Activated CD8-positive, alpha-beta T cell treated with anti-CD3 and anti-CD28 coated beads for 36 hours (primary cell): ENCODE measurements around the gene SLN. TPM values are rescaled to one million over a fixed set of nuclear protein-coding genes. Genes with fewer than 3 reads are reported as not detected.

Source experiments
- ATAC-seq: fragments of 200-7000 bp; cut with Tn5 transposase; one replicate; pipeline ENCODE4 v1.10.0; 2021; ENCODE audit warnings: mild to moderate bottlenecking, moderate library complexity
- CTCF ChIA-PET: fragments of 350-600 bp; sonication (Branson Sonifier 250); formaldehyde crosslinking; loops from one replicate; lab custom pipeline; 2021; ENCODE audit warnings: antibody characterized with exemption; lab: Charles Lee
- POLR2A ChIA-PET: fragments of 350-600 bp; sonication (Branson Sonifier 250); formaldehyde crosslinking; loops from one replicate; lab custom pipeline; 2021; ENCODE audit warnings: antibody characterized with exemption; lab: Charles Lee
- DNase-seq: peaks from one replicate; pipeline ENCODE4 v3.0.0-alpha.2; 2020
- H3K27ac Mint-ChIP-seq: one replicate; pipeline ENCODE4 v1.8.0; 2021; ENCODE audit warnings: mild to moderate bottlenecking, mixed read lengths
- H3K27me3 Mint-ChIP-seq: one replicate; pipeline ENCODE4 v1.8.0; 2021; ENCODE audit warnings: mixed read lengths
- H3K36me3 Mint-ChIP-seq: one replicate; pipeline ENCODE4 v1.8.0; 2021; ENCODE audit warnings: low read depth, mixed read lengths
- H3K4me1 Mint-ChIP-seq: one replicate; pipeline ENCODE4 v1.8.0; 2021; ENCODE audit warnings: low read depth, mixed read lengths
- H3K4me3 Mint-ChIP-seq: one replicate; pipeline ENCODE4 v1.8.0; 2021; ENCODE audit warnings: mild to moderate bottlenecking, moderate library complexity, mixed read lengths
- H3K9me3 Mint-ChIP-seq: one replicate; pipeline ENCODE4 v1.8.0; 2021; ENCODE audit warnings: mixed read lengths
- CTCF ChIP-seq: fragments of 200-600 bp; IDR thresholded peaks from one replicate; pipeline ENCODE4 v1.8.0; 2022; ENCODE audit warnings: antibody characterized with exemption, mild to moderate bottlenecking
- intact Hi-C: fragments of 100-400 bp; cut with micrococcal nuclease; formaldehyde crosslinking; loops from one replicate; pipeline ENCODE4 v1.10.0; 2022
- total RNA-seq, 2 experiments: library from RNA; stranded (reverse); gene quantifications; one replicate each; pipeline ENCODE4 v1.2.3, GENCODE V29; 2021

SLN gene
- total RNA-seq, 2 experiments from 2014 or later, result not detected

DNA sequence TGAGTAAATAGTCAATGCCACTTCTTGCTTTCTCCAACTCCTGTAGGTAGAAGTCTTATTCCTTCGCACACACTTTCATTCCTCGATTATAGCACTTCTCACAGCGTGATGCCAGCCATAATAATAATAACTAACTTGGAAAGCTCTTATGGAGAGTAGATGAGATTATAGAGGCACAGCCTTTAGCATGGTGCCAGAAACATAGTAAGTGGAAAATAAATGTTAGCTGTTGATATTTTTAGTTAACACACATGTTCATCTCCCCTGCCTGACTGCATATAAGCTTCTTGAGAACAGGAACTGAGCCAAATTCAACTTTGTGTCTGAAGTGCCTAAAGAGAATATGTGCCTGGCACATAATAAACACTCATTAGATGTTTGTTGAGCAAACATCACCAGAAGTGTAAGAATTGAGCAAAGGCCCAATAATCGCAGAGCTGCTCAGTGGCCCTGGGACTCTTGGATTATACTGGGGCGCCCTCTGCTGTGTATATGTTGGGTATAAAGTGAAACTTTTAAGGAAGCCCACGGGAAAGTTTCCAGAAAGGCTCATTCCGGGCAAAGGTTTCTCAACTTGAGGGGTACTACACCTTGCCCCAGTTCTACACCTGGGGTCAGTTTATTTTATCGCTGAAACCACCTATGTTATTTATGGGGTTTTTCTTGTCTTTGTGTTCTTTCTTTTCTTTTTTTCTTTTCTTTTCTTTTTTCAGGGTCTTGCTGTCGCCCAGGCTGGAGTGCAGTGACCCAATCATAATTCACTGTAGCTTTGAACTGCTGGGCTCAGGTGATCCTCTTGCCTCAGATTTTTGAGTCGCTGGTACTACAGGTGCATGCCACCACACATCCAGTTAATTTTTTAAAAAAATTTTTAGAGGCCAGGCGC is 22.3 kb downstream of the SLN start:
- Mint-ChIP-seq H3K27ac (no peak overlapping the region), H3K36me3 (no peaks in the 10 kb centered on the region), H3K27me3 (peaks cover 19% of the 10 kb centered on the region), H3K4me3 (no peak overlapping the region), H3K9me3 (no peaks in the 10 kb centered on the region), H3K4me1 (no peaks in the 10 kb centered on the region)
- ATAC-seq (peak; percentile 68), DNase-seq (peak; percentile 81)
- ChIA-PET CTCF (interaction anchor here (0.6 to 7.0 kb wide), 33 partner anchors 8 to 1533 kb away, joined by 3 to 57 read pairs (median 4); partner anchors contain the start of gene ALKBH8), POLR2A (no interaction called here)
- TF ChIP-seq CTCF, result peak; percentile 66
- intact Hi-C loops, result loop anchor here (2.0 to 5.0 kb wide), 2 partner anchors 113 to 127 kb away; no protein-coding TSS in a partner anchor

- DNase-seq, result no peak
- no peak for ATAC-seq
- no peak overlapping the region for H3K27ac Mint-ChIP-seq
- ChIA-PET POLR2A (no interaction called here), CTCF (interaction anchor here (0.7 to 7.0 kb wide), 23 partner anchors 9 to 1532 kb away, joined by 3 to 57 read pairs (median 4); partner anchors contain the start of gene ALKBH8)
- H3K4me1 Mint-ChIP-seq, result no peaks in the 10 kb centered on the region
- H3K4me3 Mint-ChIP-seq, result no peak overlapping the region
- TF ChIP-seq CTCF, result no peak
- intact Hi-C loops, result loop anchor here (2.0 to 5.0 kb wide), 2 partner anchors 112 to 126 kb away; no protein-coding TSS in a partner anchor
- H3K36me3 Mint-ChIP-seq, result no peaks in the 10 kb centered on the region
- no peaks in the 10 kb centered on the region for H3K9me3 Mint-ChIP-seq
- H3K27me3 Mint-ChIP-seq, result peaks cover 18% of the 10 kb centered on the region
These were observed 23.4 kb downstream of the SLN start for GRCh38 chr11:107688322-107688918.

DNA sequence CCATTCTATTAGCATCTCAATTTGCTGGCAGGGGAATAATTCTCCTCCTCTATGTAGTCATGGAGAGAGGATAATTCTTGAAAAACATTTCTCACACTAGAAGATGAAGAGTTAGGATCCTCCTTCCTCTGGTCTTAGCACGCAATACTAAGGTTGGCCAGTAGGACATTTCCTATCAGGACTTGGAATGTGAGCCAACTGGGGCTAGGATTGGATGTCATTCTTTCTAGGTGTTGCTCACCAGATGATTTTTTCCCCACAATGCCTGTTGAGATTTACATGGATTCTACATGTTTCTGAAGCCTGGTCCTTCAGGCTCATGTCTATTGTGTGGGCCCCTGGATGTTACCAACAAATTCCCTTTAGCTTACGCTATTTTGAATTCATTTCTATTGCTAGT is 28.0 kb downstream of the SLN start:
- Mint-ChIP-seq H3K9me3 (no peaks in the 10 kb centered on the region), H3K4me1 (no peaks in the 10 kb centered on the region), H3K4me3 (no peak overlapping the region), H3K27me3 (peaks cover 2% of the 10 kb centered on the region), H3K36me3 (no peaks in the 10 kb centered on the region), H3K27ac (no peak overlapping the region)
- intact Hi-C loops, result no loop called here
- ATAC-seq (no peak), DNase-seq (no peak)
- TF ChIP-seq CTCF, result no peak
- POLR2A ChIA-PET, result no interaction called here
- CTCF ChIA-PET, result interaction anchor here (0.9 to 2.0 kb wide), 6 partner anchors 9 to 108 kb away, joined by 3 to 7 read pairs (median 4); no protein-coding TSS in a partner anchor

GRCh38 chr11:107683061-107683460 is 28.8 kb downstream of the SLN start:
- no peak for DNase-seq
- Mint-ChIP-seq H3K36me3 (no peaks in the 10 kb centered on the region), H3K27ac (no peak overlapping the region), H3K27me3 (peaks cover 2% of the 10 kb centered on the region), H3K9me3 (no peaks in the 10 kb centered on the region), H3K4me1 (no peaks in the 10 kb centered on the region), H3K4me3 (no peak overlapping the region)
- CTCF ChIA-PET, result interaction anchor here (0.6 to 3.0 kb wide), 10 partner anchors 8 to 514 kb away, joined by 3 to 8 read pairs (median 4); no protein-coding TSS in a partner anchor
- no peak for TF ChIP-seq CTCF
- POLR2A ChIA-PET, result no interaction called here
- intact Hi-C loops, result no loop called here
- no peak for ATAC-seq
